ENCODE data around the gene ZNF429.
A peak's percentile ranks its signal among the peaks of the same experiment; 100 is the strongest.

ZNF429 gene

DNA sequence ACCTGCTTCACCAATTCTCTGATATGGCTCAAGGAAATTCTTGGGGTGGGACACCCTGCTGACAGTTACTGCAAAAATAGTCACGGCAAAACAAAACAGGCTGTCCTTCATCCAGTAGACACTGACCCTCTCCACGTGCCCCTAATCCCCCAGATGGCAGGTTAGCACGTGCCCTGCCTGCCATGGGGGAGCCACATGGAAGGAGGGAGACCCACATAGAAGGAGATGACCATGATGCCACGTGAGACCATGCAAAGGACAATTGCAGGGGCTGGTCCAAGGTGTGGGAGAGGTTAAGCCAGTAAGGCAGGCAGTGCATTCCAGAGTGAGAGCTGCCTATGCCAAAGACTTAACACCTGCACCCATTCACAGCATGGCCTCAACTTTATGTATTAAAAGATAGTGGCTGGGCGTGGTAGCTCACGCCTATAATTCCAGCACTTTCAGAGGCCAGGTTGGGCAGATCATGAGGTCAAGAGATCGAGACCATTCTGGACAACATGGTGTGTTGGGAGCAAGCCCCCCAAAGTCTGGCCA is 82.7 kb downstream of the ZNF429 start:
- Mint-ChIP-seq H3K27ac (no peak overlapping the region), H3K36me3 (ENCODE audit: low read depth) (peaks cover 3% of the 10 kb centered on the region), H3K4me1 (no peaks in the 10 kb centered on the region), H3K27me3 (ENCODE audit: low read depth) (peaks cover 13% of the 10 kb centered on the region), H3K9me3 (peaks cover 30% of the 10 kb centered on the region), H3K4me3 (peak overlapping the region; percentile 49 to 67 (median 57))
- TF ChIP-seq, protein P1, sequence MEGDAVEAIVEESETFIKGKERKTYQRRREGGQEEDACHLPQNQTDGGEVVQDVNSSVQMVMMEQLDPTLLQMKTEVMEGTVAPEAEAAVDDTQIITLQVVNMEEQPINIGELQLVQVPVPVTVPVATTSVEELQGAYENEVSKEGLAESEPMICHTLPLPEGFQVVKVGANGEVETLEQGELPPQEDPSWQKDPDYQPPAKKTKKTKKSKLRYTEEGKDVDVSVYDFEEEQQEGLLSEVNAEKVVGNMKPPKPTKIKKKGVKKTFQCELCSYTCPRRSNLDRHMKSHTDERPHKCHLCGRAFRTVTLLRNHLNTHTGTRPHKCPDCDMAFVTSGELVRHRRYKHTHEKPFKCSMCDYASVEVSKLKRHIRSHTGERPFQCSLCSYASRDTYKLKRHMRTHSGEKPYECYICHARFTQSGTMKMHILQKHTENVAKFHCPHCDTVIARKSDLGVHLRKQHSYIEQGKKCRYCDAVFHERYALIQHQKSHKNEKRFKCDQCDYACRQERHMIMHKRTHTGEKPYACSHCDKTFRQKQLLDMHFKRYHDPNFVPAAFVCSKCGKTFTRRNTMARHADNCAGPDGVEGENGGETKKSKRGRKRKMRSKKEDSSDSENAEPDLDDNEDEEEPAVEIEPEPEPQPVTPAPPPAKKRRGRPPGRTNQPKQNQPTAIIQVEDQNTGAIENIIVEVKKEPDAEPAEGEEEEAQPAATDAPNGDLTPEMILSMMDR (IDR thresholded peaks at IDR 0.05; ENCODE audit: unreplicated experiment in 3 of 3), result no peak

DNA sequence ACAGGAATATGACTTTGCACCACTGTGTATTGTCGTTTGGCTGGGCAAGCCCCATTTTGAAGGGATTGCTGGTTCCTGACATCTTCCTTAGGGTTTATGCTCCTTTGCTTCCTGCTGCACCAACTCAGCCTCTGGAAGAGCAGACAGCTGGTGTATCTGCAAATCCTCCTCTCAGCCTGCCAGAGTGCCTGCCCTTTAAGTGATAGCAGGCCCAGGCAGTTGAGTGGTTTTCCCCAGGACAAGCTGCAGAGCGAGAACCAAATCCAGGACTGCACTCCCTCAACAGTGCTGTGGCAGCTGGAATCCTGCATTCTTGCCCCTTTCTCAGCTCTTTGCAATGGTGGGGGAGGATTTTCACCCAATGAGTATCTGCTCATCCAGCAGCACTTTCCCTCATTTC is 85.5 kb downstream of the ZNF429 start:
- H3K27me3 Mint-ChIP-seq (ENCODE audit: low read depth), result peaks cover 8% of the 10 kb centered on the region
- no peak overlapping the region for H3K27ac Mint-ChIP-seq
- H3K4me1 Mint-ChIP-seq, result no peaks in the 10 kb centered on the region
- H3K4me3 Mint-ChIP-seq, result no peak overlapping the region
- H3K36me3 Mint-ChIP-seq (ENCODE audit: low read depth), result no peaks in the 10 kb centered on the region
- H3K9me3 Mint-ChIP-seq, result peaks cover 19% of the 10 kb centered on the region
- TF ChIP-seq, protein P1 (IDR thresholded peaks at IDR 0.05; ENCODE audit: unreplicated experiment in 3 of 3), result no peak

DNA sequence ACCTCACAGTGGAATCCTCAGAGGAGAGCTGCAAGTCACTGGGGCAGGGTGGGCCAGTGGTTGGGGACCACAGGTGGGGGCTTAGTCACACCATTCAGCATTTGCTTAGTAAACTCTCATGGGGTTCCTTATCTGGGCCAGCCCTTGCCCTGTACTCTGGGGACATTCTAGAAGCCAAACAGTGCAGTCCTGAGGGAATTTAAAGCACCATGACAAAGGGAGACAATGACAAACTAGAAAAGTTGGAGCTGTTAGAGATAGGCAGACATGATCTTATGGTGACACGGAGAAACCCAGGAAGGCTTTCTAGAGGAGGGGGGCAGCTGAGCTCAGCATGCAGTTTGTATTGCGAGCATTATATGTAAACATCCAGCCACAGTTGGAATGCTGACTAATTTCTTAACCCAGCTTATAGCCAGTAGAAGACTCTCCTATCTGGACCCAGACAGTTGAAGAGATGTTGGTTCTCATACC is 87.6 kb downstream of the ZNF429 start:
- H3K36me3 Mint-ChIP-seq (ENCODE audit: low read depth), result peaks cover 4% of the 10 kb centered on the region
- peaks cover 26% of the 10 kb centered on the region for H3K9me3 Mint-ChIP-seq
- H3K27ac Mint-ChIP-seq, result no peak overlapping the region

DNA sequence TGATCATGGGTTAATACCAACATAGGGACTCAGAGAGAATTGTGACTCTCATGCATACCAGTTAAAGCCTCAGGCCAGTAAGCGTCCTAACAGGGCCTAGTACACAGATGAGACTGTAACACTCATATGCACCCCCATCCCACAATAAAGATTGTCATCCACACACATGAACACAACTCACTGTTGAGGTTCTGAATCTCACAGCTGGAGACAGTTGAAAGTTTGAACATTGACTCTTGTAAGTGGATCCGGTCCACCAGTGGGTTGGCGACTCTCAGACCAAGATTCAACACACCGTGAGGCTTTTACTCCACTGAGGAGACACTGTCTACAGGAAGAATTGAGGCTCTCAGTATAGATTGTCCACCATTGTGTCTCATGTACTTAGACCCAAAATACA is 88.1 kb downstream of the ZNF429 start:
- no peak overlapping the region for H3K27ac Mint-ChIP-seq
- no peak overlapping the region for H3K4me3 Mint-ChIP-seq
- H3K9me3 Mint-ChIP-seq, result peaks cover 27% of the 10 kb centered on the region
- no peaks in the 10 kb centered on the region for H3K4me1 Mint-ChIP-seq
- TF ChIP-seq, protein P1 (IDR thresholded peaks at IDR 0.05; ENCODE audit: unreplicated experiment in 3 of 3), result no peak
- H3K27me3 Mint-ChIP-seq (ENCODE audit: low read depth), result peaks cover 3% of the 10 kb centered on the region
- peaks cover 4% of the 10 kb centered on the region for H3K36me3 Mint-ChIP-seq (ENCODE audit: low read depth)

More for the DNA sequence above, 87.6 kb downstream of the ZNF429 start:
- Mint-ChIP-seq H3K27me3 (ENCODE audit: low read depth) (peaks cover 5% of the 10 kb centered on the region), H3K4me1 (no peaks in the 10 kb centered on the region), H3K4me3 (no peak overlapping the region)
- TF ChIP-seq, protein P1 (IDR thresholded peaks at IDR 0.05; ENCODE audit: unreplicated experiment in 3 of 3), result no peak

DNA sequence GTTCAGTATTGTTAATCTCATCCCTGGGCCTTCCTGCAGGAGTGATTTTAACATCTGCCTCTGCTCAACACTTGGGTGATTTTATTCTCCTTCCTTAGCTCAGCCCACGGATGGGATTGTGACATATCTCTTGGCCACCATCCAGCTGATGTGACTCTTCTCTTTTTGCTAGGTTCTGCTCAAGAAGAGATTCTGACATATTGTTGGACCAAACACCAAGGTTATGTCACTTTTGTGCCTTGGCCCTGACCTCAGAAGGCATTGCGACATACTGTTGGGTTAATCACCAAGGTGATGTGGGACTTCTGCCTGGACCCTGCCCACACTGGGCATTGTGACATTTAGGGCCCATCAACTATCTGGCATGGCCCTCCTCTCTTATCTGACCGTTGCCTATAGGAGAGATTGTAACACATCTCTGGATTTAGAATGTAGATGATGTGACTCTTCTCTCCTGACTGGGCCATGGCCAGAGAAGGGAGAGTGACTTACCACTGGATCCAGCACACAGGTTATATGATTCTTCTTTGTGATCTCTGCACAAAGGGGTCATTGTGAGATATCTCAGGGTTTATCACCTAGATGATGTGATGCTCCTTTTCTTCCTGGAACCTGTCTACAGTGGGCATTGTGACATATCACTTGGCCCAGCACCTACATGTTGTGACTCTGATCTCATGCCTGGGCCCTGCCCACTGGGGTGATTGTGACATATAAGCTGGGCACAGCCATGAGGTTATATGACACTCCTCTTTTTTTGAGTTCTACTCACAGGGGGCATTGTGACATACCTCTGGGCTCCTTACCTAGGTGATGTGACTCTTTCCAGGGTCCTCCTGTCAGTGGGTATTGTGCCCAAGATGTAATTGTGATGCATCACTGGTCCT is 88.8 kb downstream of the ZNF429 start:
- Mint-ChIP-seq H3K27me3 (ENCODE audit: low read depth) (peaks cover 3% of the 10 kb centered on the region), H3K4me1 (no peaks in the 10 kb centered on the region), H3K4me3 (no peak overlapping the region), H3K27ac (no peak overlapping the region), H3K9me3 (peaks cover 30% of the 10 kb centered on the region), H3K36me3 (ENCODE audit: low read depth) (peaks cover 4% of the 10 kb centered on the region)
- TF ChIP-seq, protein P1 (IDR thresholded peaks at IDR 0.05; ENCODE audit: unreplicated experiment in 3 of 3), result no peak

Measured in nephron (organoid).